Activated T-cell treated with anti-CD3 and anti-CD28 coated beads, Interleukin-2, amount 50 U/mL, for 4 hours (primary cell): Measurements from ENCODE around the gene DIS3L2. TPM values are rescaled to one million over a fixed set of nuclear protein-coding genes. Genes with fewer than 3 reads are reported as not detected.
"Not testable (repeated sequence)": the region's sequence is repeated elsewhere in the genome, so short reads cannot be mapped to it uniquely, and the experiment has no call there.

ENCODE experiments used
- ATAC-seq, 2 donors: fragments of 200-7000 bp; cut with Tn5 transposase; one replicate each; pipeline ENCODE4 v1.10.0; 2021
- DNase-seq: peaks from one replicate; pipeline ENCODE4 v3.0.0-alpha.2; 2020
- H3K27me3 Mint-ChIP-seq: one replicate; pipeline ENCODE4 v1.8.0; 2021; ENCODE audit warnings: low read depth, mixed read lengths
- H3K36me3 Mint-ChIP-seq: one replicate; pipeline ENCODE4 v1.8.0; 2022; ENCODE audit warnings: mixed read lengths; ENCODE audit not compliant: insufficient read depth
- H3K4me1 Mint-ChIP-seq: one replicate; pipeline ENCODE4 v1.8.0; 2021; ENCODE audit warnings: low read depth, mixed read lengths
- H3K4me3 Mint-ChIP-seq: one replicate; pipeline ENCODE4 v1.8.0; 2021; ENCODE audit warnings: mild to moderate bottlenecking, moderate library complexity, mixed read lengths
- H3K9me3 Mint-ChIP-seq: one replicate; pipeline ENCODE4 v1.8.0; 2021; ENCODE audit warnings: mixed read lengths
- total RNA-seq, 3 donors: library from RNA; stranded (reverse); gene quantifications; one replicate each; pipeline ENCODE4 v1.2.1, GENCODE V29; 2021

Gene DIS3L2
- total RNA-seq, 3 donors from 2014 or later, result 38.5 to 43.7 (median 41.4) TPM

DNA sequence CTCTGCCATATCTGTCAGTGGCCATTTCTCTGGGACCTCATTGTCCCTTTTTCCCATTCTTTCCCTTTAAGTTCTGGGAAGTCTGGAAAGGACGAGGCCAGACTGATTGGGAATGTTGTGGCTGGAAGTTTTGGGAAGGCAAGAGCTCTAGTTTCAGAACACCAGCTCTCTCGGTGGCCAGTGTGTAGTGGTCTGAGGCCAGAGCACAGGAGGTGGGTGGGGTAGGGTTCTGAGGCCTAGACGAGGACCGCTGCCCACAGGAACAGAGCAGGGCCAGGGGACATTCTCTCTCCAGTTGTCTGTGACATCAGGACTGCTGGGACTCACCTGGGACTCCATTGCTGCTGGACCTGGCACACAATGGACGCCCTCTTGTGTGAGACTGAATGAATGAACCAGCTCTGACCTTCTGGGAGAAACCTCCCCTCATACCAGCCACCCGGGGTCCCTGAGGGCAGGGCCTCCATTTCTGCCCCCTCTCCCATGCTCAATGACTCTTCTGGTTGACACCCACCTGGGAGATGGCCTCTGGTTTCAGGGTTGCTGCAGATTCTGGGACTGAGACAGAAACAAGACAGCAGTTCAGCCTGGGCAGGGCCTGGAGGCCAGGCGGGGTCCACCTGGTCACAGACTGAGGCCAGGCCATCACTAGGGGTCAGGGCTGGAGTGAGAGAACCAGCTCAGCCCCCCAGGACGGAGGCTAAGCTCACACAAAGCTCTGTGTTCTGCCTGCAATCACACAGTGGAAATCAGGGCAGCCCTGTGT is 26.9 kb upstream of the DIS3L2 start:
- no peak for ATAC-seq

GRCh38 chr2:231935207-231935524 is 26.3 kb upstream of the DIS3L2 start:
- H3K27me3 Mint-ChIP-seq, result no peaks in the 10 kb centered on the region
- no peaks in the 10 kb centered on the region for H3K36me3 Mint-ChIP-seq
- DNase-seq (no peak), ATAC-seq (no peak)
- H3K9me3 Mint-ChIP-seq, result no peaks in the 10 kb centered on the region
- no peak overlapping the region for H3K4me3 Mint-ChIP-seq
- H3K4me1 Mint-ChIP-seq, result no peaks in the 10 kb centered on the region

More for the DNA sequence above, 26.9 kb upstream of the DIS3L2 start:
- DNase-seq, result no peak
- no peak overlapping the region for H3K4me3 Mint-ChIP-seq
- H3K36me3 Mint-ChIP-seq, result no peaks in the 10 kb centered on the region
- H3K9me3 Mint-ChIP-seq, result no peaks in the 10 kb centered on the region
- H3K27me3 Mint-ChIP-seq, result no peaks in the 10 kb centered on the region
- no peaks in the 10 kb centered on the region for H3K4me1 Mint-ChIP-seq

DNA sequence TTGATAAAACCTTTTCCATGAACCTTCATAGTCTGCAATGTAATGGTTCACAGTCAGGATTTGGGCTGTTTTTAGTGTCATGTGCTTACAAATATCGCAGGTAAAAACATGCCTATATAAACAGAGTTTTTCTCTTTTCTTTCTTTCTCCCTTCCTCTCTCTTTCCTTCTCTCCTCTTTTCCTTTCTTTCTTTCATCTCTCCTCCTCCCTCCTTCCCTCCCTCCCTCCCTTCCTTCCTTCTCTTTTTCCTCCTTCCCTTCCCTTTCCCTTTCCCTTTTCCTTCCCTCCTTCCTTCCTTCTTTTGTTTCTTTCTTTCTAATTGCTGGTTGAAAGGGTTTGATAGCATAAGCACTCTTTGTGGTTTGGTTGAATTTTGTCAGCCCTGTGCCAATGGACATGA is 25.7 kb upstream of the DIS3L2 start:
- H3K27me3 Mint-ChIP-seq, result no peaks in the 10 kb centered on the region
- H3K9me3 Mint-ChIP-seq, result no peaks in the 10 kb centered on the region
- no peak for DNase-seq

GRCh38 chr2:231936491-231936890 is 25.0 kb upstream of the DIS3L2 start:
- DNase-seq (no peak), ATAC-seq (peak; percentile 59 to 78)
- H3K27me3 Mint-ChIP-seq, result peaks cover 3% of the 10 kb centered on the region
- no peak overlapping the region for H3K4me3 Mint-ChIP-seq
- no peaks in the 10 kb centered on the region for H3K36me3 Mint-ChIP-seq
- no peaks in the 10 kb centered on the region for H3K4me1 Mint-ChIP-seq
- H3K9me3 Mint-ChIP-seq, result no peaks in the 10 kb centered on the region

More for the DNA sequence above, 25.7 kb upstream of the DIS3L2 start:
- no peak overlapping the region for H3K4me3 Mint-ChIP-seq
- no peak for ATAC-seq
- no peaks in the 10 kb centered on the region for H3K36me3 Mint-ChIP-seq
- H3K4me1 Mint-ChIP-seq, result no peaks in the 10 kb centered on the region

- no peak overlapping the region for H3K4me3 Mint-ChIP-seq
- no peak for ATAC-seq
- no peak for DNase-seq
- peaks cover 5% of the 10 kb centered on the region for H3K27me3 Mint-ChIP-seq
- H3K36me3 Mint-ChIP-seq, result no peaks in the 10 kb centered on the region
- no peaks in the 10 kb centered on the region for H3K4me1 Mint-ChIP-seq
- H3K9me3 Mint-ChIP-seq, result no peaks in the 10 kb centered on the region
These were observed 24.5 kb upstream of the DIS3L2 start for GRCh38 chr2:231937057-231937456.

DNA sequence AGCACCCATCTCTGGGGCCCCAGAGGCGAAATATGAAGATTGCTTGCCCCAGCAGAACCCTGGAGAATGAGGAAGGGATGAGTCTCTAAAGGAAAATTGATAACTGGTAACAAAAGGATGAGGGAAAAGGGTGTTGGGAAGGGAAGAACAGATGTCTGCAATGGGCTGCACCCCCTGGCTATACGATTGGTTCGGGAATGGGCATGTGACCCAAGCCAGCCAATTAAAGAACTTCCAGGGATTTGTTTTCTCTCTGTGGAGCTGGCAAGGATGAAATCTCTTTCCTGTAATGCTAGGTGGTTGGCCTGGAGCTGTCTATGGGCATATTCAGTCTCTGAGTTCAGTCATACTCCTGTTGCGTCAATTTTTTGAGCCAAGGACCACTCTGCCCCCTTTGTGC is 22.5 kb upstream of the DIS3L2 start:
- Mint-ChIP-seq H3K27me3 (peaks cover 8% of the 10 kb centered on the region), H3K9me3 (no peaks in the 10 kb centered on the region), H3K4me3 (no peak overlapping the region), H3K36me3 (no peaks in the 10 kb centered on the region), H3K4me1 (no peaks in the 10 kb centered on the region)
- no peak for ATAC-seq
- DNase-seq, result no peak

- H3K4me1 Mint-ChIP-seq, result no peaks in the 10 kb centered on the region
- H3K27me3 Mint-ChIP-seq, result peaks cover 10% of the 10 kb centered on the region
- no peaks in the 10 kb centered on the region for H3K9me3 Mint-ChIP-seq
- ATAC-seq (no peak), DNase-seq (no peak)
- H3K36me3 Mint-ChIP-seq, result no peaks in the 10 kb centered on the region
- H3K4me3 Mint-ChIP-seq, result no peak overlapping the region
These were observed 20.7 kb upstream of the DIS3L2 start for GRCh38 chr2:231940795-231941194.

DNA sequence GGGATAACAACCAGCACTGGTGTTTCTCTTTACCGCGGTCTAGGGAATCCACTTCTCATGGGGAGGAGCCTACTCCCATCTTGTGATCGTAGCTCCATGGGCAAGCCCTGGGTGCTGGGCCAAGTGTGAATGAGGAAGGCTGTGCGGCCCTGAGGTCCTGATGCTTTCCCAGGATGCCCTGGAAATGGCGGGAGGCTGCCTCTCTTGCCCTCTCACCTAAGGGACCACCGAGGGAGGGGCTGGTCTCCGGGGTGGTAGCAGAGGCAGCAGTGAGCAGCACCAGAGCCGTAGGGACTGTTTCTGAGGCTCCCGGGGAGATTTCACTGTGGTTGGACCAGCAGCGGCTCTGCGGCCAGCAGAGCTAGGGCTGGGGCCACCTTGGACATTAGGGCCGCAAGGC is 19.8 kb upstream of the DIS3L2 start:
- DNase-seq (no peak), ATAC-seq (no peak)
- no peaks in the 10 kb centered on the region for H3K36me3 Mint-ChIP-seq
- no peak overlapping the region for H3K4me3 Mint-ChIP-seq
- H3K4me1 Mint-ChIP-seq, result no peaks in the 10 kb centered on the region
- peaks cover 10% of the 10 kb centered on the region for H3K27me3 Mint-ChIP-seq
- no peaks in the 10 kb centered on the region for H3K9me3 Mint-ChIP-seq

DNA sequence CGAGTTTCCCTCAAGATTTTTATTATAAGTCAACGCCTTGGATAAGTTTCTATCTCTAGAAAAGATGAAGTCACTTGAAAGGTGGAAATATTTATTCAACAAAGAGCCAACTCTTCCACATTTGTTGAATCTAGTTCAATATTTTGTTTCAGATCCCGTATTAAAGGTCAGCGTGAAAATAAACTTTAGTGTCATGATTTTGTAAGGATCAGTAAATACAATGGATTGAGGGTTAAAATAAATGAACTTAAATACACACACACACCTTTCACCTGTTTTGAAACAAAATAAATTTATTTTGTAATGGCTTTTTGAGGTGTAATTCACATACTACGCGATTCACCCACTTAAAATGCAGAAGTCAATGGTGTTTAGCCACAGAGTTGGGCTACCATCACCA is 19.3 kb upstream of the DIS3L2 start:
- no peak overlapping the region for H3K4me3 Mint-ChIP-seq
- H3K9me3 Mint-ChIP-seq, result no peaks in the 10 kb centered on the region
- H3K36me3 Mint-ChIP-seq, result no peaks in the 10 kb centered on the region
- peaks cover 10% of the 10 kb centered on the region for H3K27me3 Mint-ChIP-seq
- DNase-seq (no peak), ATAC-seq (no peak)
- H3K4me1 Mint-ChIP-seq, result no peaks in the 10 kb centered on the region

GRCh38 chr2:231946241-231946814 is 15.2 kb upstream of the DIS3L2 start:
- Mint-ChIP-seq H3K27me3 (peaks cover 16% of the 10 kb centered on the region), H3K4me1 (no peaks in the 10 kb centered on the region), H3K9me3 (no peaks in the 10 kb centered on the region), H3K4me3 (no peak overlapping the region), H3K36me3 (no peaks in the 10 kb centered on the region)
- ATAC-seq (no peak), DNase-seq (no peak)

GRCh38 chr2:231947112-231947511 is 14.4 kb upstream of the DIS3L2 start:
- not testable (repeated sequence) for H3K36me3 Mint-ChIP-seq, DNase-seq, H3K4me3 Mint-ChIP-seq, H3K4me1 Mint-ChIP-seq, ATAC-seq, H3K9me3 Mint-ChIP-seq
- H3K27me3 Mint-ChIP-seq, result peaks cover 15% of the 10 kb centered on the region

DNA sequence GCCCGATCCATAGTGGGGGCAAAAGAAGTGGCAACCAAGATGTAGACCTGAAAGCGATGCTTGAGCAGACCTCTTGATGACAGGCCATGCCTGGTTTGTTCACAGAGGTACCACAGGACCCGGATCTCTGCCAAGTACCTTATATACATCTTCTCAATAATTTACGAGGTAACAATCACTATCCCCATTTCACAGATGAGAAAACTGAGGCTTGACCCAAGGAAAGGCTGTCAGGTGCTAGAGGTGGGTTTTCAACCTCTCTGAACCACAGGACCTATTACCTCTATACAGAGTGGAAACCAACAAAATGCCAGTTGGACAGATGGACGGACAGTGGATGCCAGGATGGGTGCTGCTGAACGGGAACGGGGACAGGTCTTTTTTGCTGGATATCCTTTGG is 13.8 kb upstream of the DIS3L2 start:
- Mint-ChIP-seq H3K4me1 (no peaks in the 10 kb centered on the region), H3K27me3 (peaks cover 15% of the 10 kb centered on the region), H3K4me3 (no peak overlapping the region), H3K9me3 (no peaks in the 10 kb centered on the region), H3K36me3 (no peaks in the 10 kb centered on the region)
- ATAC-seq (no peak), DNase-seq (no peak)

DNA sequence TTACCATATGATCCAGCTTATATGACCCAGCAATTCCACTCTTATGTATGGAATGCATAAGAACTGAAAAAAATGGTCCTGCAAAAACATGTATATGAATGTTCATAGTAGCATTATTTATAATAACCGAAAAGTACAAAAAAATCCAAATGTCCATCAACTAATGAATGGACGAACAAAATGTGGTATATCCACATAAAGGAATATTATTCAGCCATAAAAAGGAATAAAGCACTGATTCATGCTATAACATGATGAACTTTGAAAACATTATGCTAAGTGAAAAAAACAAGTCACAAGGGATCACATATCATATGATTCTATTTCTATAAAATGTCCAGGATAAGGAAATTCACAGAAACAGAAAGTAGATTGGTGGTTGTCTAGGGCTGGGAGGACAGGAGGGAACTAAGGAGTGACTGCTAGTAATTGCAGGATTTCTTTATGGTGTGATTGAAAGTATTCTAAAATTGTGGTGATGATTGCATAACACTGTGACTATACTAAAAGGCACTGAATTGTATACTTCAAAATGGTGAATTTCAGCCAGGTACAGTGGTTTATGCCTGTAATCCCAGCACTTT is 10.0 kb upstream of the DIS3L2 start:
- Mint-ChIP-seq H3K36me3 (no peaks in the 10 kb centered on the region), H3K27me3 (peaks cover 26% of the 10 kb centered on the region), H3K9me3 (no peaks in the 10 kb centered on the region), H3K4me1 (no peaks in the 10 kb centered on the region), H3K4me3 (no peak overlapping the region)
- DNase-seq (no peak), ATAC-seq (no peak)

GRCh38 chr2:231955758-231956472 is 5.6 kb upstream of the DIS3L2 start:
- no peak overlapping the region for H3K4me3 Mint-ChIP-seq
- H3K9me3 Mint-ChIP-seq, result no peaks in the 10 kb centered on the region
- no peaks in the 10 kb centered on the region for H3K36me3 Mint-ChIP-seq
- ATAC-seq (no peak), DNase-seq (no peak)
- H3K4me1 Mint-ChIP-seq, result peaks cover 2% of the 10 kb centered on the region
- H3K27me3 Mint-ChIP-seq, result peaks cover 19% of the 10 kb centered on the region
